ENCODE measurements around the gene TMEM225B.
A peak's percentile ranks its signal among the peaks of the same experiment; 100 is the strongest.

The TMEM225B gene

GRCh38 chr7:99557940-99558305 is 40.1 kb upstream of the TMEM225B start:
- TF ChIP-seq CTCF (IDR thresholded peaks at IDR 0.05; ENCODE audit: insufficient read depth, low read depth, low read length, missing control alignments) = no peak
- H3K4me3 ChIP-seq (ENCODE audit: low read depth, low read length) = peak overlapping the region; percentile 92
- DNase-seq (ENCODE audit: low read depth) = peak; percentile 21

GRCh38 chr7:99558306-99559174 is 39.5 kb upstream of the TMEM225B start, which contains the start of gene ZNF655:
ZNF655 (plus strand) TSS chr7:99558642; CDS start chr7:99560560, 1,918 bp downstream.
- peak; percentile 93 for DNase-seq (ENCODE audit: low read depth)
- H3K4me3 ChIP-seq (ENCODE audit: low read depth, low read length) = peak within 1 kb of the TSS; percentile 92
- TF ChIP-seq CTCF (IDR thresholded peaks at IDR 0.05; ENCODE audit: insufficient read depth, low read depth, low read length, missing control alignments) = no peak

GRCh38 chr7:99559175-99559915 is 38.7 kb upstream of the TMEM225B start:
- no peak for TF ChIP-seq CTCF (IDR thresholded peaks at IDR 0.05; ENCODE audit: insufficient read depth, low read depth, low read length, missing control alignments)
- H3K4me3 ChIP-seq (ENCODE audit: low read depth, low read length) = peak overlapping the region; percentile 92

GRCh38 chr7:99560834-99561736 is 37.0 kb upstream of the TMEM225B start:
- no peak overlapping the region for H3K4me3 ChIP-seq (ENCODE audit: low read depth, low read length)
- no peak for TF ChIP-seq CTCF (IDR thresholded peaks at IDR 0.05; ENCODE audit: insufficient read depth, low read depth, low read length, missing control alignments)
- DNase-seq (ENCODE audit: low read depth) = no peak

More at GRCh38 chr7:99559175-99559915, 38.7 kb upstream of the TMEM225B start:
- no peak for DNase-seq (ENCODE audit: low read depth)

- no peak overlapping the region for H3K4me3 ChIP-seq (ENCODE audit: low read depth, low read length)
- DNase-seq (ENCODE audit: low read depth) = no peak
- TF ChIP-seq CTCF (IDR thresholded peaks at IDR 0.05; ENCODE audit: insufficient read depth, low read depth, low read length, missing control alignments) = no peak
These were observed 36.4 kb upstream of the TMEM225B start for GRCh38 chr7:99561737-99562051.

- no peak for TF ChIP-seq CTCF (IDR thresholded peaks at IDR 0.05; ENCODE audit: insufficient read depth, low read depth, low read length, missing control alignments)
- DNase-seq (ENCODE audit: low read depth) = no peak
- H3K4me3 ChIP-seq (ENCODE audit: low read depth, low read length) = no peak overlapping the region
These were observed 35.8 kb upstream of the TMEM225B start for GRCh38 chr7:99562114-99562784.

Measured in GM12865 (cell line).